NCI-H2227 treated with DMSO at 0.1 percent for 48 hours (cell line): Measurements from ENCODE around the gene NFKBIA.
"Not testable (repeated sequence)": the region's sequence is repeated elsewhere in the genome, so short reads cannot be mapped to it uniquely, and the experiment has no call there.

Experiments
- DNase-seq: peaks from one replicate; lab custom pipeline; 2025; lab: John Stamatoyannopoulos, UW

NFKBIA gene

GRCh38 chr14:35390577-35391387 is 13.8 kb downstream of the NFKBIA start:
- DNase-seq, result no peak

GRCh38 chr14:35389315-35389667 is 15.3 kb downstream of the NFKBIA start:
- DNase-seq, result no peak

- DNase-seq, result no peak
Observed at GRCh38 chr14:35388656-35389314, 15.8 kb downstream of the NFKBIA start.

GRCh38 chr14:35387713-35388579 is 16.6 kb downstream of the NFKBIA start:
- no peak for DNase-seq

GRCh38 chr14:35387219-35387618 is 17.3 kb downstream of the NFKBIA start:
- no peak for DNase-seq

GRCh38 chr14:35386673-35387125 is 17.9 kb downstream of the NFKBIA start:
- peak; percentile 97 for DNase-seq

GRCh38 chr14:35385042-35385839 is 19.3 kb downstream of the NFKBIA start:
- DNase-seq, result peak; percentile 74

GRCh38 chr14:35384455-35385041 is 20.0 kb downstream of the NFKBIA start:
- DNase-seq, result no peak

GRCh38 chr14:35383569-35384454 is 20.7 kb downstream of the NFKBIA start:
- no peak for DNase-seq

GRCh38 chr14:35380794-35381193 is 23.8 kb downstream of the NFKBIA start:
- DNase-seq, result no peak

- not testable (repeated sequence) for DNase-seq
Observed at GRCh38 chr14:35379234-35379933, 25.2 kb downstream of the NFKBIA start.

- DNase-seq, result no peak
Observed at GRCh38 chr14:35378425-35379233, 25.9 kb downstream of the NFKBIA start.

GRCh38 chr14:35375558-35376025 is 29.0 kb downstream of the NFKBIA start:
- DNase-seq, result peak; percentile 18

GRCh38 chr14:35374263-35374712 is 30.3 kb downstream of the NFKBIA start:
- no peak for DNase-seq

GRCh38 chr14:35373208-35373607 is 31.3 kb downstream of the NFKBIA start:
- DNase-seq, result not testable (repeated sequence)

- no peak for DNase-seq
Observed at GRCh38 chr14:35370969-35371368, 33.6 kb downstream of the NFKBIA start.

GRCh38 chr14:35369701-35370191 is 34.8 kb downstream of the NFKBIA start:
- no peak for DNase-seq
